GM06990 (cell line): Measurements from ENCODE around the gene MICAL2.

ENCODE experiments used
- DNase-seq: peaks from one replicate; pipeline ENCODE4 v3.0.0-alpha.2; 2011; ENCODE audit not compliant: insufficient read length; ENCODE audit errors: extremely low read depth
- H3K27me3 ChIP-seq: replicated peaks from 2 replicates; pipeline ENCODE4 v1.6.0; 2011; ENCODE audit warnings: low read length; ENCODE audit not compliant: control insufficient read depth, insufficient read depth
- H3K36me3 ChIP-seq: 2 replicates; pipeline ENCODE4 v1.5.1; 2011; ENCODE audit warnings: low read length; ENCODE audit not compliant: control insufficient read depth, insufficient read depth
- H3K4me3 ChIP-seq: replicated peaks from 2 replicates; pipeline ENCODE4 v1.5.1; 2011; ENCODE audit warnings: low read depth, mild to moderate bottlenecking, control low read depth, low read length
- TF ChIP-seq, protein P1 (sequence below): IDR thresholded peaks from 2 replicates; pipeline ENCODE4 v1.5.1; 2011; ENCODE audit warnings: low read length, control low read depth, mild to moderate bottlenecking, inconsistent platforms; ENCODE audit not compliant: insufficient read depth, poor library complexity, severe bottlenecking

The MICAL2 gene, protein sequence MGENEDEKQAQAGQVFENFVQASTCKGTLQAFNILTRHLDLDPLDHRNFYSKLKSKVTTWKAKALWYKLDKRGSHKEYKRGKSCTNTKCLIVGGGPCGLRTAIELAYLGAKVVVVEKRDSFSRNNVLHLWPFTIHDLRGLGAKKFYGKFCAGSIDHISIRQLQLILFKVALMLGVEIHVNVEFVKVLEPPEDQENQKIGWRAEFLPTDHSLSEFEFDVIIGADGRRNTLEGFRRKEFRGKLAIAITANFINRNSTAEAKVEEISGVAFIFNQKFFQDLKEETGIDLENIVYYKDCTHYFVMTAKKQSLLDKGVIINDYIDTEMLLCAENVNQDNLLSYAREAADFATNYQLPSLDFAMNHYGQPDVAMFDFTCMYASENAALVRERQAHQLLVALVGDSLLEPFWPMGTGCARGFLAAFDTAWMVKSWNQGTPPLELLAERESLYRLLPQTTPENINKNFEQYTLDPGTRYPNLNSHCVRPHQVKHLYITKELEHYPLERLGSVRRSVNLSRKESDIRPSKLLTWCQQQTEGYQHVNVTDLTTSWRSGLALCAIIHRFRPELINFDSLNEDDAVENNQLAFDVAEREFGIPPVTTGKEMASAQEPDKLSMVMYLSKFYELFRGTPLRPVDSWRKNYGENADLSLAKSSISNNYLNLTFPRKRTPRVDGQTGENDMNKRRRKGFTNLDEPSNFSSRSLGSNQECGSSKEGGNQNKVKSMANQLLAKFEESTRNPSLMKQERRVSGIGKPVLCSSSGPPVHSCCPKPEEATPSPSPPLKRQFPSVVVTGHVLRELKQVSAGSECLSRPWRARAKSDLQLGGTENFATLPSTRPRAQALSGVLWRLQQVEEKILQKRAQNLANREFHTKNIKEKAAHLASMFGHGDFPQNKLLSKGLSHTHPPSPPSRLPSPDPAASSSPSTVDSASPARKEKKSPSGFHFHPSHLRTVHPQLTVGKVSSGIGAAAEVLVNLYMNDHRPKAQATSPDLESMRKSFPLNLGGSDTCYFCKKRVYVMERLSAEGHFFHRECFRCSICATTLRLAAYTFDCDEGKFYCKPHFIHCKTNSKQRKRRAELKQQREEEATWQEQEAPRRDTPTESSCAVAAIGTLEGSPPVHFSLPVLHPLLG

DNA sequence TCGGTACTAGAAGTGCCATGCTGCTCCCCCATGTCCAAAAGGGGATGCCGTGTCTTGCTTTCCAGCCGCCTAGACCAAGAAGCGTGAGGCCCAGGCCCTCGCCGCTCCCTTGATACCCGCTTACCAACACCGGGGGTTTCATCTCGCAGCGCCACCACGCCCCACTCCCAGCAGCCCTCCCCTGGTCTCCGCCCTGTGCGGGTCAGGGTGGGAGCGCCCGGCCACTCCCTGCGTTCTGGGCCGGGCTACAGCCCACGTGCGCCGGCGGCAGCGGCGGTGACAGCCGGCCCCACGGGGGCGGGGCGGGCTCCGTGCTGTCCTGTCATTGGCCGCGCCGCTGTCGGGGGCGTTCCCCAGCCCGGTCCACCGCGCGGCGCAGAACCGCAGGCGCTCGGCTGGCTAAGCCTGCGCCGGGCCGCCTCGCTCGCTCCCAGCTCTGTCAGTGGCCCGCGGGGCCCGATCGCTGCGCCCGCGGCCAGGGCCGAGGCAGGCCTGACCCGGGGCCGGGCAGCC is at the start of gene MICAL2:
MICAL2 (plus strand) TSS at position 390 of the 513 bp plus-strand sequence. CDS start 51,566 bp downstream, outside the sequence.
- no peaks in the 10 kb centered on the region for H3K27me3 ChIP-seq
- H3K36me3 ChIP-seq, result no peaks in the 10 kb centered on the region
- peak; percentile 82 for DNase-seq
- peak within 1 kb of the TSS; percentile 42 for H3K4me3 ChIP-seq
- TF ChIP-seq, protein P1, sequence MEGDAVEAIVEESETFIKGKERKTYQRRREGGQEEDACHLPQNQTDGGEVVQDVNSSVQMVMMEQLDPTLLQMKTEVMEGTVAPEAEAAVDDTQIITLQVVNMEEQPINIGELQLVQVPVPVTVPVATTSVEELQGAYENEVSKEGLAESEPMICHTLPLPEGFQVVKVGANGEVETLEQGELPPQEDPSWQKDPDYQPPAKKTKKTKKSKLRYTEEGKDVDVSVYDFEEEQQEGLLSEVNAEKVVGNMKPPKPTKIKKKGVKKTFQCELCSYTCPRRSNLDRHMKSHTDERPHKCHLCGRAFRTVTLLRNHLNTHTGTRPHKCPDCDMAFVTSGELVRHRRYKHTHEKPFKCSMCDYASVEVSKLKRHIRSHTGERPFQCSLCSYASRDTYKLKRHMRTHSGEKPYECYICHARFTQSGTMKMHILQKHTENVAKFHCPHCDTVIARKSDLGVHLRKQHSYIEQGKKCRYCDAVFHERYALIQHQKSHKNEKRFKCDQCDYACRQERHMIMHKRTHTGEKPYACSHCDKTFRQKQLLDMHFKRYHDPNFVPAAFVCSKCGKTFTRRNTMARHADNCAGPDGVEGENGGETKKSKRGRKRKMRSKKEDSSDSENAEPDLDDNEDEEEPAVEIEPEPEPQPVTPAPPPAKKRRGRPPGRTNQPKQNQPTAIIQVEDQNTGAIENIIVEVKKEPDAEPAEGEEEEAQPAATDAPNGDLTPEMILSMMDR, result no peak

DNA sequence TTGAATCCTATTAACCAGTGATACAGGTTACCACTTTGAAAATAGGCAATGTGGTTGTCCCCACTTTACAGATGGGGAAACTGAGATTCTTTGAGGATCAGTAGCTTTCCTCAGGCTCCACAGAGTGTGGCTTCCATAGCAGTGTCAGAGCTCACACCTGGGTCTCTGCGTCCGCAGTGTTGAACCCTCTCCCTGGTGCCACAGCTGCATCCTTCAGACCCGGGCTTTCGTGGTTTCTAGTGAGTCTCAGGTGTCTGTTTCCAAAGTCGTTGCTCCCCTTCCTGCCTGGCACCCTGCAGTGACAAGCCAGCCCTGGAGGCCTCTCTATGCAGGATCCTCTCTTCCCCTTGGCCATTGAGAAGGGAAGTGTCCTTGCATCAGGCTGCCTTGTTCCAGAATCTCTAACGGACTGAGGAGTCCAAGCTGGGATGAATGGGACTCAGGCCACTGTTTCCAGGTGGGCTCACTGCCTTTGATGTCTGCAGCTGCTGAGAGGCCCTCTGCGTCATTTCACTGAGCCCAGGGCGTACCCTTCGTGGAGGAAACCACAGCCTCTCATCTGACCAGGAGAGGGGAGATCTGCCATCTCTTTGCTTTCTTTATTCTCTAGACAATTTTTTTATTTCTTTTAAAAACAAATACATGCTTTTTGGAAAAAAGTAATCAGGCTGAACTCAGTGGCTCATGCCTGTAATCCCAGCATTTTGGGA is 48.4 kb upstream of the MICAL2 start:
- no peak overlapping the region for H3K4me3 ChIP-seq
- no peaks in the 10 kb centered on the region; the same call in 1 of the 2 replicates for H3K27me3 ChIP-seq
- DNase-seq, result no peak
- TF ChIP-seq, protein P1, result no peak
- no peaks in the 10 kb centered on the region for H3K36me3 ChIP-seq

DNA sequence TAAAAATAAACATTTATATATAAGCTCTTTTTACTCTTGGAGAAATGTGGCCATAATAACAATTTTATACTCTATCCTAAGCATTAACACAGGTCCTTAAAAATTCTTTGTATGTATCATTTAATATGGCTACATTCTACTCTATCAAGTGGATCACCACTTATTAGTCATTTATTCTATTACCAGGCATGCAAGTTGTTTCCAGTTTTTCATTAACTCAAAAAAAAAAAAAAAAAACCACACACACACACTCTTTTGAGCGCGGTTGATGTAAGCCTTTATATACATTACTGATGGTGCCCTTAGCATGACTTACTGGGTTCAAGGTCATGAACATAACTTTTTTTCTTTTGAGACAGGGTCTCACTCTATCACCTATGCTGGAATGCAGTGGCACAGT is 47.1 kb upstream of the MICAL2 start:
- Histone ChIP-seq H3K36me3 (no peaks in the 10 kb centered on the region), H3K4me3 (no peak overlapping the region)
- TF ChIP-seq, protein P1, result no peak

DNA sequence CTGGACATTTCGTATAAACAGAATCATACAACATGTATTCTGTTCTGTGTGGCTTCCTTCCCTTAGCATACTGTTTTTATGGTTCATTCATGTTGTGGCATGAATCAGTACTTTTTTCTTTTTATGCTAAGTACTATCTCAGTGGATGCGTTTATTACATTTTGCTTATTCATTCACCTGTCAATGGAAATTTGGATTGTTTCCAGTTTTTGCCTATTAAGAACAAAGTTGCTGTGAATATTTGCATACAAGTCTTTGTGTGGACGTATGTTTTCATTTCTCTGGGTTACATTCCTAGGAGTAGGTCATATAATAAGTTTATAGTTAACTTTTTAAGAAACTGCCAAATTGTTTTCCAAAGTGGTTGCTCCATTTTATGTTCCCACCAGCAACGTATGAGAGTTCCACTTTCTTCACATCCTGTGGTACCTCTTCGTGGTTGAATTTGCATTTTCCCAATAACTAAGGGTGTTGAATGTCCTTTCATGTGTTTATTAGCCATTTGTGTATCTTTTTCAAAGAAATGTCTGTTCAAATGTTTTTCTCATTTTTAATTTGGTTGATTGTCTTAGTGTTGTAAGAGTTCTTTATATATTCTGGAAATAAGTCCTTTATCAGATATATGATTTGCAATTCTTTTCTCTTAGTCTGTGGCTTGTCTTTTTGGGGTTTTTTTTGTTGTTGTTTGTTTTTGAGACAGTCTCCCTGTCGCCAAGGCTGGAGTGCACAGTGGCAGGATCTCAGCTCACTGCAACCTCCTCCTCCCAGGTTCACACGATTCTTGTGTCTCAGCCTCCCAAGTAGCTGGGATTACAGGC is 46.0 kb upstream of the MICAL2 start:
- no peak for DNase-seq

More for the DNA sequence above, 47.1 kb upstream of the MICAL2 start:
- DNase-seq, result no peak
- peaks cover 1% of the 10 kb centered on the region for H3K27me3 ChIP-seq

More for the DNA sequence above, 46.0 kb upstream of the MICAL2 start:
- Histone ChIP-seq H3K4me3 (no peak overlapping the region), H3K27me3 (peaks cover 1% of the 10 kb centered on the region), H3K36me3 (no peaks in the 10 kb centered on the region)
- TF ChIP-seq, protein P1, result no peak
